Measurements from ENCODE around the gene RAI14.

DNA sequence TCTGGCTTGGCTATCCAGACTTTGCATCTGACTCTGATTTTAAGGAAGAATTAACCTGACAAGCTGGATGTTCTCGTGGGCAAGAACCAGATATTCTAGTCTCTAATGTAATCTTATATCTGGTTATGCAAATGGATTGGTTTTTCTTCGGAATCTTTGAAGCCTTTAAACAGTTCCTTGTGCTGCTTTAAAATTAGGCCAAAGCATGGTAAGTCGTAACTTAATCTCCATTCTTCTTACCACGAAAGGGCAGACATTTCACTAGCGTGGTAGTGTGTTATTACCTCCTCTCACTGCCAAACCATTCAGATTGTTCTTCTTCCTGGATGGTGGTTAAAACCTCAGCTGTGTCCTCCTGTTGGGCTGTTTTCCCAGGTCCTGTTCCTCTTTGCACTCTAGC, 148.8 kb downstream of the RAI14 start:
- TF ChIP-seq, protein P1, sequence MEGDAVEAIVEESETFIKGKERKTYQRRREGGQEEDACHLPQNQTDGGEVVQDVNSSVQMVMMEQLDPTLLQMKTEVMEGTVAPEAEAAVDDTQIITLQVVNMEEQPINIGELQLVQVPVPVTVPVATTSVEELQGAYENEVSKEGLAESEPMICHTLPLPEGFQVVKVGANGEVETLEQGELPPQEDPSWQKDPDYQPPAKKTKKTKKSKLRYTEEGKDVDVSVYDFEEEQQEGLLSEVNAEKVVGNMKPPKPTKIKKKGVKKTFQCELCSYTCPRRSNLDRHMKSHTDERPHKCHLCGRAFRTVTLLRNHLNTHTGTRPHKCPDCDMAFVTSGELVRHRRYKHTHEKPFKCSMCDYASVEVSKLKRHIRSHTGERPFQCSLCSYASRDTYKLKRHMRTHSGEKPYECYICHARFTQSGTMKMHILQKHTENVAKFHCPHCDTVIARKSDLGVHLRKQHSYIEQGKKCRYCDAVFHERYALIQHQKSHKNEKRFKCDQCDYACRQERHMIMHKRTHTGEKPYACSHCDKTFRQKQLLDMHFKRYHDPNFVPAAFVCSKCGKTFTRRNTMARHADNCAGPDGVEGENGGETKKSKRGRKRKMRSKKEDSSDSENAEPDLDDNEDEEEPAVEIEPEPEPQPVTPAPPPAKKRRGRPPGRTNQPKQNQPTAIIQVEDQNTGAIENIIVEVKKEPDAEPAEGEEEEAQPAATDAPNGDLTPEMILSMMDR (IDR thresholded peaks at IDR 0.05): no peak
- no peak for TF ChIP-seq ZFX (IDR thresholded peaks at IDR 0.05; ENCODE audit: borderline replicate concordance)
